ENCODE measurements around the gene PHF24.

The PHF24 gene

GRCh38 chr9:34980181-34980761 lies 22.2 kb downstream of the PHF24 start:
- DNase-seq = no peak
- intact Hi-C loops (cut with DNase I) = no loop called here

GRCh38 chr9:34982361-34982760 lies 24.3 kb downstream of the PHF24 start:
- peak in 1 of 42 donors; percentile 23 for DNase-seq
- intact Hi-C loops (cut with DNase I) = no loop called here

- intact Hi-C loops (cut with DNase I) = no loop called here
- DNase-seq = peak in 1 of 42 donors; percentile 16
These were observed 25.1 kb downstream of the PHF24 start for GRCh38 chr9:34983209-34983608.

- peak in 1 of 42 donors; percentile 64 for DNase-seq
- intact Hi-C loops (cut with DNase I) = no loop called here
These were observed 26.0 kb downstream of the PHF24 start for GRCh38 chr9:34984049-34984448.

DNA sequence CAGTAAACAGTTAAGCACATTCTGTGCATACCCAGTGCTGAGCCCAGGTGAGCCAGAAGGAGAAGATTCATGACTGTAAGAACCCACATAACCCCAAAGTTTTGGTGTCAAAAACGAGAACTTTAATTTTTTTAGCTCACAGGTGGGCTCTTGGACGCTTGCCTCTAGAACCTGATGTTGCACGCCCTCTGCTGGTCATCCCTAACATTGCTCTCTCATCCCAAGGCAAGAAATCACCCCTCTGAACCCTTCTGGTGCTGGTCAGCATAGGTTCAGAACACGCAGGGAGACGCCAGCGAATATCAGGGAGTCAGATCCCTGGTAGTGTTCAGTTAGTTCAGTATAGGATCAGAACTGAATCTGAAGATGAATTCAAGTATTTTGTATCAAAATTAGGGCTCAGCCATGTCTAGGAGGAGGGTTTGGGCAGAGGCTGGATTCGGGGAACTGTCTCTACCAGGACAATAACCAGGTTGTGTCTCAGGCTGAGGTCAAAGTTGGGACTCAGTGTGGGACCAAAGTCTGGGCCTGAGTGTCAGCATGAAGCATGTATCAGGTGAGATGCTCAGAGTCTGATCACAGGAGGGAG lies 27.3 kb downstream of the PHF24 start:
- intact Hi-C loops (cut with DNase I) = loop anchor here (5.0 kb wide), 1 partner anchor 92 kb away; the partner anchor contains the start of gene FANCG
- DNase-seq = peak in 41 of 42 donors; percentile 42 to 90 (median 75)

DNA sequence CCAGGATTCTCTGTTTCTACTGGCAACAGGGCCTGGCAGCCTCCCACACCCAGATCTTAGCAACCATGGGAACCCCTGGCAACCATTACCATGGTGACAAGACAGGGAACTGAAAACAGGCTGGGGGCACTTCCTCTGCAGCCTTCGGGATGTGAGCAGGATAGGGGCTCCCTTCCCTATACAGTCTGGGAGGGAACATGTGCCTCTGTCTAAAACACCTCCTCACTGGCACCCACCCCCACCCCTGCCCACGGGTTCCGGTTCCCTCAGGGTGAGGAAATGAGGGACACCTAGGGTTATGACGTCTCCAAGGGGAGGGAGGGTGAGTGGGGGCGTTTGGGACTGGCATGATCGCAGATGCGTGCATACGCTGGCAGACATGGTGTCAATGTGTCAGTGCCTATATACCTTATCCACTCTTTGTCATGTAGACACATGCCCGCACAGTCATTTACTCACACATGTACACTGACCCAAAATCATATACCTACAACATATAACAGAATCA lies 28.5 kb downstream of the PHF24 start:
- intact Hi-C loops (cut with DNase I) = loop anchor here (5.0 kb wide), 1 partner anchor 91 kb away; the partner anchor contains the start of gene FANCG
- peak; percentile 58 to 93 (median 80) for DNase-seq

GRCh38 chr9:34987160-34987901 lies 29.2 kb downstream of the PHF24 start:
- peak in 34 of 42 donors; percentile 13 to 83 (median 59) for DNase-seq
- intact Hi-C loops (cut with DNase I) = loop anchor here (5.0 kb wide), 1 partner anchor 90 kb away; the partner anchor contains the start of gene FANCG

GRCh38 chr9:34988218-34989002 lies 30.3 kb downstream of the PHF24 start:
- DNase-seq = peak; percentile 55 to 93 (median 77)
- intact Hi-C loops (cut with DNase I) = loop anchor here (5.0 kb wide), 1 partner anchor 89 kb away; the partner anchor contains the start of gene FANCG

- intact Hi-C loops (cut with DNase I) = loop anchor here (5.0 kb wide), 1 partner anchor 88 kb away; the partner anchor contains the start of gene FANCG
- peak; percentile 97 to 100 (median 100) for DNase-seq
These were observed 31.2 kb downstream of the PHF24 start, which contains the start of gene DNAJB5 for GRCh38 chr9:34989003-34989945. DNAJB5 (plus strand) TSS chr9:34989745; CDS start chr9:34990631, 886 bp downstream.

DNA sequence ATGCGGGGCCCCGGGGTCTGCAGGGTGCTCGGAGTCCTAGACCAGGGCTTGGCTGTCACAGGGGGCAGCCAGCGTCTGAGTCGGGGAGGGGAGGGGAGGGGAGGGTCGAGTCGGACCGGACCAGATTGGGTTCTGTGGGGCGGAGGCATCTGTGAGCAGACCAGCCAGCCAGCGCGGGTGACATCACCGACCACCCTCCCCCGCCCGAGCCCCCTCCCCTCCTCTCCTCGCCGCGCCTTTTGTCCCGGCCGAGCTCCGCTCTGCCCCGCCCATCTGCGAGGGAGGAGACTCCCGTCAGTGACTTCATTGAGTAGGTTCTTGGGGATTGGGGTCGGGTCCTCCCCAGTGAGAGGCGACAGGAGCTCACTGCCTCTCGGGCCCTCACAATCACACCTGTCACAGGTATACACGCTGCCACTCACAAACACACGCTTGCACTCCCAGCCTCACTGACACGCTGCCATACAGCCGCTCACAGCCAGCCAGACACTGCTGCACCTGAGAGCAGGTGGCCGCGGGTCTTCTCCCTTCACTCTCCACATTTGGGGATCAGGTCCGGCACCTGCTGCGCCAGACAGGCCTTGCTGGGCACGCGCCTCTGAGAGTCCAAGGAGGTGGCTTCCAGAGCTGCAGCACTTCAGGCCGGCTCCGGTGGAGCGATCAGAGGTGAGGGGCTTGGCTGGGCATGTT lies 32.0 kb downstream of the PHF24 start:
- peak in 38 of 42 donors; percentile 17 to 81 (median 58) for DNase-seq
- intact Hi-C loops (cut with DNase I) = loop anchor here (5.0 kb wide), 2 partner anchors 87 to 93 kb away; partner anchors contain the start of gene FANCG

DNA sequence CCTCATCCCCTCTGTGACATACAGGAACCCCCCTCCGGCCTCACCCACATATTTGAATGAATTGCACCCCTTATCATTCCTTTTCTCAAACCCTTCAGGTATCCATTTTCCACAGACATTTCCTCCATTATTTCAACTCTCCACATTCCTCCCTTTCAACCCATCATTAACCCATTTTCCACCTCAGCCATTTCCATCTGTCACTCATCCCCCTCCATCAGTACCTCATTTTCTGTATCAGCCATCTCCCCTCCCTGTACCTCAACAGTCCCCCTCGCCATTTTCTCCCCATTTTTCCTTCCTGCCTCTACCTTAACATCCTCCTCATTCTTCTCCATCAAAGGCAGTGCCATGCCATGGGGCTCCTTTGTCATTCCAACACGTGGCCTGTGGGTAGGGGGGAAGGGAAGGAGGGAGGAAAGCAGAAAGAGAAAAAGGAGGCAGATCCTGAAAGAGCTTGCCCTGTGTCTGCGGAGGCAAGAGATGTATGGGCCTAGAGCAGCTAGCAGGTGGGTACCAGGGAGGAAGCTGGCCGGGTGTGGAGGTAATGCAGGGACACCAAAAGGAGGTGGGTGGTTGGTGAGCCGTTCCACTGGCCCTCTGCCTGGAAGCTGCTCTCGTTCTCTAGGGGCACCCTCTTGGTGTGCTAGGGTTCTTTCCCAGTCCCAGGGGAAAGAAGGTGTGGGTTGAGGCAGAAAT lies 33.0 kb downstream of the PHF24 start:
- DNase-seq = peak in 2 of 42 donors; percentile 5 to 54
- intact Hi-C loops (cut with DNase I) = loop anchor here (5.0 kb wide), 1 partner anchor 94 kb away; a partner anchor contains a TSS

- DNase-seq = peak in 12 of 42 donors; percentile 32 to 61 (median 46)
- intact Hi-C loops (cut with DNase I) = loop anchor here (5.0 kb wide), 1 partner anchor 94 kb away; a partner anchor contains a TSS
These were observed 33.7 kb downstream of the PHF24 start for GRCh38 chr9:34991607-34992375.

DNA sequence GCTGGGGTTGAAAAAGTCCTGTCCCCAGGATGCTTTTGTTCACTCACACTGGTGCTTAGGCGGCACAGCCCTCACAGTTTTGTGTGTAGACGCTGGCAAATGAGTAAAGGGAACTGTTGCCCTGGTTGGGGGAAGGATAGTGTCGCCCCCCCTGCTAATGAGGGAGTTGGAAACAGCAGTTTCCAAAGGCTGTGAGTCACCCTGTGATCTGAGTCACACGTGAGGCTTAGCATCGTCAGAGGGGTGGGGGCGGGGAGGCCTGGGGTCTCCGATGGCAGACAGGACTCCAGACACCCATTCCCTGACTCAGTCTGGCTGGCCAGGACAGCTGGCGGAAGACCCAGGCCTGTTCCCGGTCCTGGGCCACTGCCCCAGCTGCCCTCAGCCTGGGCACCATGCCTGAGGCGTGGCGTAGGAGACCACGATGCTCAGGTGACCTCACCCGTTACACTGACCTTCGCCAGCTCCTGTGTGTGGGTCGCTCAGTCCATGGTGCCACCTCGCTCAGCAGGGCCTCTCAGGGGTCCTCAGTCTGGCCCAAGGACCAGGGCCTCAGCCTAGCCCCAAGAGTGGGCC lies 34.4 kb downstream of the PHF24 start:
- intact Hi-C loops (cut with DNase I) = loop anchor here (5.0 kb wide), 1 partner anchor 95 kb away; a partner anchor contains a TSS
- peak in 25 of 42 donors; percentile 27 to 85 (median 52) for DNase-seq

DNA sequence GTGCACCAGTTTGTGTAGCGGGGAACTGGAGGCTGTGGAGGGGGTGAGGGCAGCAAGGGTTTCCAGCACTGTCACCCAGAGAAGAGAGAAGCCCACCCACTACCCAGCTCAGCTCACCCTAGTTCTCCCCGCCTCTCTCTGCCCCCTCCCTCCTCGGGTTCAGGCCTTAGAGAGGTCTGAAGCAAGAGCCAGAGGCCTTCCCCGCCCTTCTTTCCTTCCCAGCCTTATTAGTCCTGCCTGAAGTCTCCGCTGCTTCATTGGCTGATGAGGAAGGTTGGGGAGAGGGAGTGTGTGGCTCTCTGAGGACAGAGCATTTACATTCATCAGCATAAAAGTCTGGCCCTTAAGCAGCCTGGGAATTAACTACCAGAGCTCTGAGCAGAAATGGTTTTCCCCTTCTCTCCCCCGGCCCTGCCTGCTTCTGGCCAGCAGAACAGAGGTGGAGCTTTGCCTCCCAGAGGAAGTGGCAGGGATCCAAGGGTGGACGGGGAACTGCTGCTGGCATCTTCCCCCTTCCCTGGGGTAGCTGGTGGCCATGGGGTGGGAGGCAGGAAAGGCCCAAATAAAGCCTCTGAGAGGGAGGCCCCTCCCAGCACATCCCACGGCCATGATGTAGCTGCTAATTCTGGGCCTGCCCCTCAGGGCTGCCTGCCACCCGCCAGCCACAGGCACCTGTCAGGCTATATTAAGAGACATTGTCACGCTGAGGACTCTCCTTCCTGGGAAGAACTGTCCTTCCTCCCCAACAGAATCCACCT lies 35.6 kb downstream of the PHF24 start:
- DNase-seq = peak in 23 of 42 donors; percentile 18 to 67 (median 42)
- intact Hi-C loops (cut with DNase I) = loop anchor here (5.0 kb wide), 1 partner anchor 96 kb away; a partner anchor contains a TSS
